ENCODE data around the gene KIF26B.
"Not testable (repeated sequence)": the region's sequence is repeated elsewhere in the genome, so short reads cannot be mapped to it uniquely, and the experiment has no call there.

Gene KIF26B

DNA sequence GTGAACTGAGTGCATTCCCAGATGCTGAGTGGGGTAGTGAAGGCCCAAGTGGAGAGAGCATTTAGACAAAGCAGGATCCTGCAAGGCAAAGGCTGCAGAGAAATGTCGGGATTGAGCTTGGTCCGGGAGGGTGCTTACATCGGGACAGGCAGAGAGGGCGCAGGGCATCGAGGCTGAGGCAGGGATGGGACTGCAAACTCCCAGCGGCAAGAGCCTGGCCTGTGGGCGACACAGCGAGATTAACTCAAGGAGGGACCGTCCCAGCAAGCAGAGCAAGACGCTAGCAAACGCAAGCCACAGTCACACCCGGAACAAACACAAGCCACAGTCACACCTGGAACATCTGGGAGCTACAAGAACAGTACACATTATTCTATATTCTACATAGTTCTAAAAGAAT is 537.5 kb downstream of the KIF26B start:
- no peak overlapping the region for H3K27ac ChIP-seq
- in situ Hi-C loops (cut with HindIII; ENCODE audit: low pct_ligation_motif_present, low sequenced_read_pairs): no loop called here

DNA sequence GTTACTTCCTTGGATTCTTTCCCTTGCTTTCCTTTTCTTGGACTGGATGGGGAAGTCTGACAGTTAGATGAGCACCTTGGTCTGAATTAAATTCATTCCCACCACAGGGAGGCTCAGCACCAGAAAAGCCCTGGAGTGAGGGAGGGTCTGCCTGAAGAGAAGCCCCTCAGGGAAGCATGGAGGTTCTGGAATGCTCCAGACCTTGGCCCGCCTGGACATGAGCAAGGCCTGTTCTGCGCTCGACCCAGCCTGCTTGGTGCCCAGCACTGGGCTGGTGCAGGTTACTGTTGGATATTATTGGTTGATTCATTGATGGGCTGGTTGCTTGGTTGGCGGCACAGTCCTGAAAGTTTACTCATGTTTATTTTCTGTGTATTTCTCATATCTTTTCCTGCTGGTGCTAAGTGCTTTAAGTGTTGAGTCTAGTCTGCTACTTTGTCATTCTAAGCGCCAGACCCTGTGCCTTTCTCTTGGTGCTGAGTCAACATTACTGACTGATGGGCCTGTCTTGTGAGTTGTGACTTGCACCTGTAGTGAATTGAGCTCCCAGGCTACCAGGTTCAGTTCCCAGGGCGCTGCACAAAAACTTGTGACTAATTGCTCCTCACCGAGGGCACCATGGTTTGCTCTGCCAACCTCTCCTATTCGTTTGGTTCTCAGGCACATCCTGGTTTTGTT is 538.5 kb downstream of the KIF26B start:
- DNase-seq: no peak
- in situ Hi-C loops (cut with HindIII; ENCODE audit: low pct_ligation_motif_present, low sequenced_read_pairs): no loop called here
- TF ChIP-seq, protein P1, sequence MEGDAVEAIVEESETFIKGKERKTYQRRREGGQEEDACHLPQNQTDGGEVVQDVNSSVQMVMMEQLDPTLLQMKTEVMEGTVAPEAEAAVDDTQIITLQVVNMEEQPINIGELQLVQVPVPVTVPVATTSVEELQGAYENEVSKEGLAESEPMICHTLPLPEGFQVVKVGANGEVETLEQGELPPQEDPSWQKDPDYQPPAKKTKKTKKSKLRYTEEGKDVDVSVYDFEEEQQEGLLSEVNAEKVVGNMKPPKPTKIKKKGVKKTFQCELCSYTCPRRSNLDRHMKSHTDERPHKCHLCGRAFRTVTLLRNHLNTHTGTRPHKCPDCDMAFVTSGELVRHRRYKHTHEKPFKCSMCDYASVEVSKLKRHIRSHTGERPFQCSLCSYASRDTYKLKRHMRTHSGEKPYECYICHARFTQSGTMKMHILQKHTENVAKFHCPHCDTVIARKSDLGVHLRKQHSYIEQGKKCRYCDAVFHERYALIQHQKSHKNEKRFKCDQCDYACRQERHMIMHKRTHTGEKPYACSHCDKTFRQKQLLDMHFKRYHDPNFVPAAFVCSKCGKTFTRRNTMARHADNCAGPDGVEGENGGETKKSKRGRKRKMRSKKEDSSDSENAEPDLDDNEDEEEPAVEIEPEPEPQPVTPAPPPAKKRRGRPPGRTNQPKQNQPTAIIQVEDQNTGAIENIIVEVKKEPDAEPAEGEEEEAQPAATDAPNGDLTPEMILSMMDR (IDR thresholded peaks at IDR 0.05; ENCODE audit: low read depth, low read length, missing control alignments): no peak
- Histone ChIP-seq H3K27ac (no peak overlapping the region), H3K36me3 (replicated peaks) (no peaks in the 10 kb centered on the region), H3K27me3 (replicated peaks) (no peaks in the 10 kb centered on the region), H3K4me3 (ENCODE audit: low read depth, low read length) (no peak overlapping the region)

More for the DNA sequence above, 537.5 kb downstream of the KIF26B start:
- no peaks in the 10 kb centered on the region for H3K36me3 ChIP-seq (replicated peaks)
- TF ChIP-seq, protein P1 (IDR thresholded peaks at IDR 0.05; ENCODE audit: low read depth, low read length, missing control alignments): no peak
- H3K4me3 ChIP-seq (ENCODE audit: low read depth, low read length): no peak overlapping the region
- DNase-seq: no peak
- H3K27me3 ChIP-seq (replicated peaks): no peaks in the 10 kb centered on the region

DNA sequence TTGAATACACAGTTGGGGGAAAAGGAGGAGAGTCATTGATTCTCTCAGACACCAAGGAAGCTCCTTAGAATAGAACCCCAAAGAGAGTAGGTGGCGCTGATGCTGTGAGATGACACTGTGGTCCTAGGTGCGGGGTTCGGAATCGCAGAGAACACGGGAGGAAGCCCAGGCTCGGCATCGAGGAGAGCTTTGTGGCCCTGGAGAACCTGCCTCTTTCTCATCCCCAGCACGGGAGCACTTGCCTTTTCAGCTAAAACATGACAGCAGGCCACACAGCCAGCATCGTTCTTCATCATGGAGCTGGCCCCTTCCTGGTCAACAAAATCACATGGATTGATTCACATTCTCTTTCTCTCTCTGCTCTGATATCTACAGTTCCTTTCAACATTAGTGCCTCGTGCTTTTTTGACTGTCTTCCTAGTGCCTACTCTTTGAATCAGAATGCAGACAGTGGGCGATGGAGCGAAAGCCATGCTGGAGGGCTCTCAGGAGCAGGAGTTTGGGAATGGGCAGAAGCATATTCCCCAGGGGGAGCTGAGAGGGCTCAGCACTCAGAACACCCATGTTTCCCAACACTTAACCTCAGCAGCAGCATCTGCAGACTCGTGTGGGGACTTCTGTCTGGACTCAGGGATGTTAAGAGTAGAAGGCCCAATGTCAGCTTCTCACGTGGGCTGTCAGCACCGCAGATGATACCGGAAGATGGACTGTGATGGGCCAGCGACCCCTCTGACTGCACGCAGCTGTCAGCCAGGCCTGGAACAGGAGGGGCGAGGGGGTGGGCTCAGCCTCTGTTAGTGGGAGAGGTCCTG is 539.4 kb downstream of the KIF26B start:
- in situ Hi-C loops (cut with HindIII; ENCODE audit: low pct_ligation_motif_present, low sequenced_read_pairs): no loop called here
- TF ChIP-seq, protein P1 (IDR thresholded peaks at IDR 0.05; ENCODE audit: low read depth, low read length, missing control alignments): no peak
- DNase-seq: no peak
- H3K36me3 ChIP-seq (replicated peaks): no peaks in the 10 kb centered on the region
- H3K27me3 ChIP-seq (replicated peaks): no peaks in the 10 kb centered on the region
- H3K4me3 ChIP-seq (ENCODE audit: low read depth, low read length): no peak overlapping the region
- H3K27ac ChIP-seq: no peak overlapping the region

DNA sequence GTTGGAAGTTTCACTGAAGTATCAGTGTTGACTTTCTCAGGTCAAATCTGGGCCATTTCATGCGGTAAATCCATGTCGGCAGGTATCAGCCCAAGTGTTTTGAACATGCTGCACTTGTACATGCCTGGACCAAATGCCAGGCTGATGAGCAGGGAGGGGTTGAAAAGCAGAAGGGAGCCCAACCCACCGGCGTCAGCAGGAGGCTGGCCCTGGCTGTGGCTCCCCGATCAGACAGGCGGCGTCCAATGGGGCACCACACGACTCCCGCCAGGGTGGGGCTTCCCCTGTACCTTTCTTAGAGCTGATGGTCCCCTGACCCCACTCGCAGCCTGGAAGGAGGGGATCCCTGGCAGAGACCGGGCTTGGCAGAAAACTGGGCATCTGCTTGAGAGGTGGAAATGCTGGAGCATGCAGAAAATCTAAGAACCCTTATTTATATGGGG is 540.0 kb downstream of the KIF26B start:
- in situ Hi-C loops (cut with HindIII; ENCODE audit: low pct_ligation_motif_present, low sequenced_read_pairs): no loop called here
- Histone ChIP-seq H3K27me3 (replicated peaks) (no peaks in the 10 kb centered on the region), H3K4me3 (ENCODE audit: low read depth, low read length) (no peak overlapping the region), H3K27ac (no peak overlapping the region), H3K36me3 (replicated peaks) (no peaks in the 10 kb centered on the region)
- TF ChIP-seq, protein P1 (IDR thresholded peaks at IDR 0.05; ENCODE audit: low read depth, low read length, missing control alignments): no peak
- DNase-seq: no peak

DNA sequence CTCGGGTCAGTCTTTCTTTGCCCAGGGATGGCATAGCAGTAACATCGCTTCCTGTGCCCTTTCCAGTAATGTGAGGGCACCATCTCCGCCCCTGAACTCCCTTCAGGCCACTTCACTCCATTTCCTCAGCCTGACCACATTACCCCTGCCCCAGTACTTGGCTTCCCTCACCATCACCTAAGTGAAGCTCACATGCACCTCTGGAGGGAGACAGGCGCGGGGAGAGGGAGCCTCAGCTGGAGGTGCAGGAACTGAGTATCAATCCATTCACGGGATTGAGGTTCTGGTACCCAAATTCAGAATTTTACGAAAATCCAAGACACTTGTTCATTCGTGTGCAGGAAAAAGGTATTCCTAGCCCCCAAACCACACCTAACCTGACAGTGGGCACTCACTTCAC is 540.4 kb downstream of the KIF26B start:
- TF ChIP-seq, protein P1 (IDR thresholded peaks at IDR 0.05; ENCODE audit: low read depth, low read length, missing control alignments): no peak
- Histone ChIP-seq H3K4me3 (ENCODE audit: low read depth, low read length) (no peak overlapping the region), H3K27me3 (replicated peaks) (no peaks in the 10 kb centered on the region), H3K36me3 (replicated peaks) (no peaks in the 10 kb centered on the region), H3K27ac (no peak overlapping the region)
- in situ Hi-C loops (cut with HindIII; ENCODE audit: low pct_ligation_motif_present, low sequenced_read_pairs): no loop called here
- DNase-seq: no peak

DNA sequence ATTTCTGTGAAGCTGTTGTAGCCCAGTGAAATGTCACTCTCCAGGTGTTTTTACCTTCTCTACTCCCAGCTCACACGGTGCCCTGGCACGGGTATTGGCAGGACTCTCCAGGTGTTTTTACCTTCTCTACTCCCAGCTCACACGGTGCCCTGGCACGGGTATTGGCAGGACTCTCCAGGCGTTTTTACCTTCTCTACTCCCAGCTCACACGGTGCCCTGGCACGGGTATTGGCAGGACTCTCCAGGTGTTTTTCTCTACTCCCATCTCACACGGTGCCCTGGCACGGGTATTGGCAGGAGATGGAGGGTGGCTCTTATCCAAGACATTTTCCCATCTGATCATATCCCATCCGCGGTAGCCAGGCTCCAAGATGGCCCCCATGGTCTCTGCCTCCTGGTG is 540.9 kb downstream of the KIF26B start:
- H3K27ac ChIP-seq; H3K27me3 ChIP-seq (replicated peaks); DNase-seq; H3K36me3 ChIP-seq (replicated peaks); H3K4me3 ChIP-seq (ENCODE audit: low read depth, low read length); in situ Hi-C loops (cut with HindIII; ENCODE audit: low pct_ligation_motif_present, low sequenced_read_pairs): not testable (repeated sequence)

All from brain microvascular endothelial cell (primary cell).